ENCODE data around the gene NKIRAS2. TPM values are rescaled to one million over a fixed set of nuclear protein-coding genes. Genes with fewer than 3 reads are reported as not detected.

The NKIRAS2 gene
- total and polyA plus RNA-seq, 2 of the 4 experiments (the other 2 are of a cell fraction) = 25.6 to 51.8 TPM

GRCh38 chr17:42002175-42002791, 17.6 kb upstream of the NKIRAS2 start:
- dilution Hi-C loops (cut with HindIII; ENCODE audit: low sequenced_read_pairs, unreplicated experiment) (no loop called here), in situ Hi-C loops (cut with MboI; ENCODE audit: low sequenced_read_pairs) (no loop called here), intact Hi-C loops (cut with micrococcal nuclease) (loop anchor here (2.0 kb wide), 1 partner anchor 15 kb away; the partner anchor contains the start of gene DNAJC7)
- H3K18ac ChIP-seq (ENCODE audit: low read depth, low read length) = no peak overlapping the region
- H3K9ac ChIP-seq (ENCODE audit: low read depth, low read length) = no peak overlapping the region
- H3K9me3 ChIP-seq (ENCODE audit: control insufficient read depth, insufficient read depth, low read length) = no peaks in the 10 kb centered on the region
- no peak overlapping the region for H3K56ac ChIP-seq (ENCODE audit: extremely low read depth, insufficient read depth, low read length)
- H3K9me1 ChIP-seq (ENCODE audit: insufficient read depth, low read length) = peaks cover 14% of the 10 kb centered on the region
- no peak overlapping the region for H2AFZ ChIP-seq (replicated peaks; ENCODE audit: low read length, poor library complexity)
- H3K4ac ChIP-seq (ENCODE audit: low read depth, low read length) = no peak overlapping the region
- H2AK5ac ChIP-seq (ENCODE audit: low read depth, low read length) = no peak overlapping the region
- H3K27ac ChIP-seq (ENCODE audit: insufficient read depth, low read length) = no peak overlapping the region
- H3K4me3 ChIP-seq (ENCODE audit: insufficient read depth, low read depth, low read length) = no peak overlapping the region
- no peaks in the 10 kb centered on the region for H3K27me3 ChIP-seq (ENCODE audit: control insufficient read depth, insufficient read depth, low read length)
- H4K91ac ChIP-seq (ENCODE audit: insufficient read depth, low read depth, low read length) = no peak overlapping the region
- no CpG with 5 or more reads among the region's 7 CpGs for WGBS, 2 experiments (ENCODE audit: extremely low coverage in 2 of 2, insufficient read length in 1 of 2)
- H3K4me2 ChIP-seq (ENCODE audit: low read depth, low read length) = no peak overlapping the region; the same call in 1 of the 2 replicates
- peaks cover 62% of the 10 kb centered on the region for H4K20me1 ChIP-seq (ENCODE audit: insufficient read depth, low read length)
- no peak overlapping the region for H2AK9ac ChIP-seq (replicated peaks; ENCODE audit: low read depth, low read length, poor library complexity)
- TF ChIP-seq CHD1 (IDR thresholded peaks at IDR 0.05; ENCODE audit: low read depth, low read length) (no peak), CTCF (conservative IDR thresholded peaks at IDR 0.05; ENCODE audit: low read depth, low read length) (no peak), USF2 (IDR thresholded peaks at IDR 0.05; ENCODE audit: low read depth, low read length) (no peak), CEBPB (IDR thresholded peaks at IDR 0.05; ENCODE audit: low read depth, low read length) (no peak), MXI1 (IDR thresholded peaks at IDR 0.05; ENCODE audit: borderline replicate concordance, low read depth, low read length) (no peak), NFE2L2 (IDR thresholded peaks at IDR 0.05; ENCODE audit: low read depth, low read length) (no peak)
- TF ChIP-seq, protein P1, sequence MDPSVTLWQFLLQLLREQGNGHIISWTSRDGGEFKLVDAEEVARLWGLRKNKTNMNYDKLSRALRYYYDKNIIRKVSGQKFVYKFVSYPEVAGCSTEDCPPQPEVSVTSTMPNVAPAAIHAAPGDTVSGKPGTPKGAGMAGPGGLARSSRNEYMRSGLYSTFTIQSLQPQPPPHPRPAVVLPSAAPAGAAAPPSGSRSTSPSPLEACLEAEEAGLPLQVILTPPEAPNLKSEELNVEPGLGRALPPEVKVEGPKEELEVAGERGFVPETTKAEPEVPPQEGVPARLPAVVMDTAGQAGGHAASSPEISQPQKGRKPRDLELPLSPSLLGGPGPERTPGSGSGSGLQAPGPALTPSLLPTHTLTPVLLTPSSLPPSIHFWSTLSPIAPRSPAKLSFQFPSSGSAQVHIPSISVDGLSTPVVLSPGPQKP (IDR thresholded peaks at IDR 0.05; ENCODE audit: borderline replicate concordance, low read depth, low read length) = no peak
- H3K23ac ChIP-seq (ENCODE audit: low read depth, low read length) = no peak overlapping the region
- peaks cover 14% of the 10 kb centered on the region for H3K4me1 ChIP-seq (ENCODE audit: control insufficient read depth, insufficient read depth, low read length)
- H2BK5ac ChIP-seq (ENCODE audit: low read depth, low read length, poor library complexity, severe bottlenecking) = no peak overlapping the region
- H3K14ac ChIP-seq (replicated peaks; ENCODE audit: low read depth, low read length) = no peak overlapping the region; the same call in 1 of the 2 replicates
- ATAC-seq (ENCODE audit: low read depth) (no peak), DNase-seq (no peak)
- ChIA-PET CTCF (no interaction called here), POLR2A (ENCODE audit: unreplicated experiment) (interaction anchor here (0.6 kb wide), 1 partner anchor 18 kb away, joined by 3 read pairs; no protein-coding TSS in a partner anchor)
- no peak overlapping the region for H4K8ac ChIP-seq (ENCODE audit: low read depth in 2 of 2, low read length in 2 of 2)
- H3K36me3 ChIP-seq (ENCODE audit: control insufficient read depth, insufficient read depth, low read length) = peaks cover 24% of the 10 kb centered on the region
- no peak overlapping the region for H2BK15ac ChIP-seq (ENCODE audit: low read depth, low read length)
- no peak overlapping the region; the same call in 1 of the 2 replicates for H2BK120ac ChIP-seq (ENCODE audit: low read depth, low read length)
- H2BK20ac ChIP-seq (ENCODE audit: low read depth, low read length) = 0 out of 2 replicates have a peak overlapping the region, but pooled peaks have one; percentile 4
- BruUV-seq (replicated peaks) = no TSS peak
- H3K79me1 ChIP-seq (ENCODE audit: low read depth in 1 of 2, low read length in 2 of 2) = peaks cover 45 to 79% of the 10 kb centered on the region in 2 experiments
- H4K5ac ChIP-seq (ENCODE audit: low read depth, low read length) = no peak overlapping the region
